H1 (cell line): ENCODE measurements around the gene KIAA0319L. TPM values are rescaled to one million over a fixed set of nuclear protein-coding genes. Genes with fewer than 3 reads are reported as not detected.

Source experiments
- CTCF ChIA-PET: fragments of 300-600 bp; sonication (Branson Sonifier 250); formaldehyde crosslinking; loops from one replicate; lab custom pipeline; 2021; ENCODE audit not compliant: partially characterized antibody; lab: Charles Lee
- POLR2A ChIA-PET: fragments of 300-600 bp; sonication (Branson Sonifier 250); formaldehyde crosslinking; loops from one replicate; lab custom pipeline; 2021; ENCODE audit warnings: inconsistent platforms; ENCODE audit not compliant: partially characterized antibody; lab: Charles Lee
- DNase-seq, 2 experiments: peaks; one replicate each; pipeline versions ENCODE4 v3.0.0 to v3.0.0-alpha.2; 2010 to 2022; ENCODE audit warnings: low spot score in 2 of 2, low read depth in 1 of 2, mixed read lengths in 1 of 2
- FAIRE-seq: peaks from 2 replicates; lab custom pipeline; 2011; peaks lifted over from hg19 to GRCh38; lab: Jason Lieb, UNC
- H2AFZ ChIP-seq: 2 replicates; pipeline ENCODE4 v1.8.1; 2012; ENCODE audit warnings: low read length, inconsistent platforms
- H2AK5ac ChIP-seq: 2 replicates; pipeline ENCODE4 v1.6.1; 2013; ENCODE audit warnings: low read depth, low read length
- H2BK120ac ChIP-seq: replicated peaks from 2 replicates; pipeline ENCODE3; 2013; ENCODE audit warnings: low read depth, low read length, inconsistent platforms
- H2BK12ac ChIP-seq: 2 replicates; pipeline ENCODE4 v1.6.1; 2013; ENCODE audit warnings: low read depth, low read length
- H2BK15ac ChIP-seq: 2 replicates; pipeline ENCODE4 v1.6.1; 2013; ENCODE audit warnings: low read length
- H2BK20ac ChIP-seq: 2 replicates; pipeline ENCODE4 v1.6.1; 2013; ENCODE audit warnings: low read length
- H2BK5ac ChIP-seq: 2 replicates; pipeline ENCODE4 v1.6.1; 2013; ENCODE audit warnings: low read depth, low read length
- H3K14ac ChIP-seq: 2 replicates; pipeline ENCODE4 v1.6.1; 2013; ENCODE audit warnings: inconsistent platforms; ENCODE audit not compliant: insufficient read length
- H3K18ac ChIP-seq: 2 replicates; pipeline ENCODE4 v1.6.1; 2013; ENCODE audit warnings: low read length; ENCODE audit errors: extremely low read depth
- H3K23ac ChIP-seq: 2 replicates; pipeline ENCODE4 v1.6.1; 2013; ENCODE audit warnings: inconsistent platforms; ENCODE audit not compliant: insufficient read length
- H3K23me2 ChIP-seq: 2 replicates; pipeline ENCODE4 v1.6.1; 2013; ENCODE audit warnings: low read depth, low read length
- H3K27ac ChIP-seq: 2 replicates; pipeline ENCODE4 v1.6.1; 2011; ENCODE audit warnings: low read depth, low read length, inconsistent platforms
- H3K27me3 ChIP-seq, 4 experiments: replicated peaks in 1 of 4; 1 replicate in 1 of 4; 2 replicates in 3 of 4; pipeline versions ENCODE4 v1.6.1 to v1.8.1; 2011 to 2013; ENCODE audit warnings: low read length in 3 of 4, mild to moderate bottlenecking in 3 of 4, inconsistent platforms in 2 of 4, mixed read lengths in 2 of 4, moderate library complexity in 1 of 4; ENCODE audit not compliant: control insufficient read depth in 3 of 4, insufficient read depth in 3 of 4; ENCODE audit errors: extremely low read depth in 1 of 4
- H3K36me3 ChIP-seq, 4 experiments: 2 replicates each; pipeline versions ENCODE4 v1.6.1 to v1.8.1; 2011 to 2013; ENCODE audit warnings: mild to moderate bottlenecking in 4 of 4, low read length in 3 of 4, moderate library complexity in 2 of 4, control low read depth in 1 of 4, inconsistent platforms in 1 of 4; ENCODE audit not compliant: insufficient read depth in 4 of 4, control insufficient read depth in 2 of 4
- H3K4ac ChIP-seq: replicated peaks from 2 replicates; pipeline ENCODE3; 2013; ENCODE audit warnings: low read length, low read depth, mixed read lengths, inconsistent platforms; ENCODE audit not compliant: insufficient read length
- H3K4me1 ChIP-seq, 4 experiments: replicated peaks in 1 of 4; 1 replicate in 1 of 4; 2 replicates in 3 of 4; pipeline versions ENCODE4 v1.6.1 to v1.8.1; 2011 to 2013; ENCODE audit warnings: low read length in 3 of 4, inconsistent platforms in 2 of 4, mixed read lengths in 1 of 4; ENCODE audit not compliant: insufficient read depth in 4 of 4, control insufficient read depth in 3 of 4
- H3K4me2 ChIP-seq, 2 experiments: 2 replicates each; pipeline versions ENCODE4 v1.6.1 to v1.8.1; 2011 to 2013; ENCODE audit warnings: low read depth in 2 of 2, low read length in 2 of 2, control low read depth in 1 of 2, inconsistent platforms in 1 of 2, mild to moderate bottlenecking in 1 of 2; ENCODE audit not compliant: insufficient read depth in 1 of 2
- H3K4me3 ChIP-seq, 4 experiments: fragments of 200-600, 300-600 bp in 1 of 4; sonication (generic), shearing (Covaris generic), sonication (Bioruptor Twin) in 1 of 4; 2 replicates each; pipeline versions ENCODE4 v1.5.1 to v1.8.1; 2011 to 2016; ENCODE audit warnings: low read length in 4 of 4, low read depth in 3 of 4, control low read depth in 2 of 4, inconsistent platforms in 2 of 4, mild to moderate bottlenecking in 2 of 4, mixed read lengths in 1 of 4, moderate library complexity in 1 of 4; ENCODE audit not compliant: insufficient read depth in 2 of 4; ENCODE audit errors: extremely low read depth in 1 of 4
- H3K56ac ChIP-seq: replicated peaks from 2 replicates; pipeline ENCODE3; 2013; ENCODE audit warnings: low read depth, mild to moderate bottlenecking, mixed read lengths, low read length, inconsistent platforms; ENCODE audit not compliant: insufficient read length
- H3K79me1 ChIP-seq: 2 replicates; pipeline ENCODE4 v1.6.1; 2013; ENCODE audit warnings: low read depth, low read length, control low read depth
- H3K79me2 ChIP-seq, 2 experiments: 2 replicates each; pipeline versions ENCODE4 v1.6.1 to v1.8.1; 2012 to 2013; ENCODE audit warnings: low read length in 2 of 2, mild to moderate bottlenecking in 2 of 2, inconsistent platforms in 1 of 2; ENCODE audit not compliant: insufficient read depth in 2 of 2, control insufficient read depth in 1 of 2
- H3K9ac ChIP-seq, 4 experiments: replicated peaks in 1 of 4; 1 replicate in 1 of 4; 2 replicates in 3 of 4; pipeline versions ENCODE4 v1.6.1 to v1.8.1; 2011 to 2013; ENCODE audit warnings: low read depth in 3 of 4, low read length in 3 of 4, control low read depth in 2 of 4, mild to moderate bottlenecking in 2 of 4, moderate library complexity in 2 of 4, inconsistent platforms in 1 of 4; ENCODE audit errors: extremely low read depth in 1 of 4
- H3K9me3 ChIP-seq, 2 experiments: 2 replicates each; pipeline versions ENCODE4 v1.6.1 to v1.8.1; 2012 to 2013; ENCODE audit warnings: mild to moderate bottlenecking in 2 of 2, moderate library complexity in 2 of 2, control low read depth in 1 of 2, inconsistent platforms in 1 of 2, low read depth in 1 of 2, low read length in 1 of 2, mixed read lengths in 1 of 2; ENCODE audit not compliant: insufficient read depth in 2 of 2
- H4K20me1 ChIP-seq, 2 experiments: replicated peaks in 1 of 2; 2 replicates each; pipeline versions ENCODE3 to v1.8.1; 2011 to 2013; ENCODE audit warnings: inconsistent platforms in 2 of 2, low read length in 2 of 2, mild to moderate bottlenecking in 1 of 2; ENCODE audit not compliant: insufficient read depth in 2 of 2, control insufficient read depth in 1 of 2
- H4K5ac ChIP-seq: 2 replicates; pipeline ENCODE4 v1.6.1; 2013; ENCODE audit warnings: low read length, low read depth, mixed read lengths, inconsistent platforms; ENCODE audit not compliant: insufficient read length
- H4K8ac ChIP-seq: 2 replicates; pipeline ENCODE4 v1.8.0; 2013; ENCODE audit warnings: mild to moderate bottlenecking, moderate library complexity, low read length, inconsistent platforms; ENCODE audit not compliant: insufficient read depth; ENCODE audit errors: extremely low read depth
- H4K91ac ChIP-seq: replicated peaks from 2 replicates; pipeline ENCODE3; 2013; ENCODE audit warnings: low read length, mixed read lengths, inconsistent platforms; ENCODE audit not compliant: insufficient read length
- CTBP2 ChIP-seq: IDR thresholded peaks from 2 replicates; pipeline ENCODE4 v1.7.0; 2011; ENCODE audit warnings: borderline replicate concordance, mild to moderate bottlenecking, moderate library complexity, mixed read lengths, low read length; ENCODE audit not compliant: insufficient read depth, insufficient read length
- HDAC6 ChIP-seq: IDR thresholded peaks from one replicate; pipeline ENCODE4 v1.7.1; 2012; ENCODE audit warnings: low read depth, mild to moderate bottlenecking, inconsistent platforms, low read length, moderate library complexity
- NANOG ChIP-seq: IDR thresholded peaks from 2 replicates; pipeline ENCODE4 v1.6.1; 2011; ENCODE audit warnings: low read length, low read depth, mild to moderate bottlenecking, inconsistent platforms; ENCODE audit not compliant: insufficient read depth, poor library complexity, severe bottlenecking
- RFX5 ChIP-seq: IDR thresholded peaks from 2 replicates; pipeline ENCODE4 v1.6.1; 2011; ENCODE audit warnings: low read depth, low read length, improper control_type of control experiment, borderline replicate concordance
- RXRA ChIP-seq: IDR thresholded peaks from 2 replicates; pipeline ENCODE4 v1.6.1; 2011; ENCODE audit warnings: low read depth, mild to moderate bottlenecking, low read length, moderate library complexity; ENCODE audit not compliant: insufficient read depth
- SP2 ChIP-seq: IDR thresholded peaks from 2 replicates; pipeline ENCODE4 v1.6.1; 2012; ENCODE audit warnings: mild to moderate bottlenecking, low read length, inconsistent platforms
- TAF1 ChIP-seq: IDR thresholded peaks from 2 replicates; pipeline ENCODE4 v1.6.1; 2011; ENCODE audit warnings: mild to moderate bottlenecking, low read depth, low read length
- WGBS, 2 experiments: shearing (Covaris generic) in 1 of 2; methylation state at CpG; one replicate each; pipeline versions ENCODE4 v1.1.6 to v1.1.7; 2013 to 2015; ENCODE audit warnings: low lambda C conversion rate in 2 of 2, mixed read lengths in 2 of 2, inconsistent platforms in 1 of 2, low coverage in 1 of 2, missing lambda C conversion rate in 1 of 2; ENCODE audit not compliant: insufficient replicate concordance in 2 of 2, insufficient coverage in 1 of 2, insufficient read length in 1 of 2; ENCODE audit errors: extremely low coverage in 1 of 2, missing lambda C conversion rate in 1 of 2; 5-methylcytosine and 5-hydroxymethylcytosine counted together
- polyA plus RNA-seq, 7 experiments: library from polyadenylated mRNA; depleted of rRNA in 3 of 7; stranded (reverse) in 5 of 7; unstranded in 2 of 7; fragments of >200 nt in 5 of 7; fragments of 200-250 nt in 2 of 7; gene quantifications; 1 replicate in 5 of 7; 2 replicates in 1 of 7; 4 replicates in 1 of 7; pipeline versions ENCODE4 v1.2.1 to v1.2.3, GENCODE V29; 2011 to 2013; ENCODE audit warnings: missing spikeins in 2 of 7, mixed read lengths in 2 of 7
- total RNA-seq: library from RNA; stranded (reverse); fragmentation: NEBNext Ultra II Directional; extraction: Animal tissue kit (Norgen Biotek cat#: 25700); gene quantifications from 2 replicates; pipeline ENCODE4 v1.2.1, GENCODE V29; 2021
- TF ChIP-seq, protein P1 (sequence below): IDR thresholded peaks from 2 replicates; pipeline ENCODE4 v1.6.1; 2011; ENCODE audit warnings: low read depth, mild to moderate bottlenecking, low read length; ENCODE audit not compliant: insufficient read depth
- TF ChIP-seq, protein P2 (sequence below): IDR thresholded peaks from 2 replicates; pipeline ENCODE4 v1.6.1; 2012; ENCODE audit warnings: inconsistent platforms

The KIAA0319L gene
- total and polyA plus RNA-seq, 2 of the 8 experiments (the other 6 are each of a cell fraction or from before 2014, with no cell fraction given), result 40.1 to 55.7 TPM

DNA sequence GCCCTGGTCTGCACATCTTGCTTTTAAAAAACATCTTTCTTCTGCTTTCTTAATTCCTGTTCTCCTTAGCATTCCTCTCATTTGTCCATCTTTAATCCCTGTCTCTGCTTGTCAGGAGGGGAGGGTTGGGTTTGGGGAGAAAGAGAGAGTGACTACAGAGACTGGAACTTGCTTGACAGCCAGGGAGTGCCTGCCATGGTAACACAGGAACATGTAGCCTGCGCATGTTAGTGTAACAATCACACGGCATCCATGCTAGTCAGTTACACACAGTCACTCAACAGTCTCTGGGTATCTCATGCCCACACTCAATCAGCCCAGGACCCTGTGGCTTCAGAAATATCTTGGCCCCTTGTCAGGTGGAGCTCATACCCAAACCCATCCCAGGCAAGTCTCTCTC is 15.1 kb upstream of the KIAA0319L start:
- Histone ChIP-seq H3K14ac (no peak overlapping the region), H3K56ac (no peak overlapping the region), H3K79me1 (no peaks in the 10 kb centered on the region), H3K79me2 (no peaks in the 10 kb centered on the region), H4K5ac (no peak overlapping the region), H2BK5ac (no peak overlapping the region), H3K18ac (no peak overlapping the region), H2AK5ac (no peak overlapping the region), H3K4ac (no peak overlapping the region), H4K8ac (no peak overlapping the region), H3K4me1 (peaks cover 7 to 22% (median 14%) of the 10 kb centered on the region in 4 experiments), H2BK20ac (no peak overlapping the region), H2BK120ac (no peak overlapping the region), H3K27me3 (peaks cover 57 to 80% (median 71%) of the 10 kb centered on the region in 4 experiments), H3K4me3 (peak overlapping the region in 1 of 4 experiments; percentile 67; a peak in 1 of 8 replicates), H3K9ac (no peak overlapping the region), H4K91ac (no peak overlapping the region), H2BK15ac (no peak overlapping the region), H3K4me2 (peak overlapping the region in 1 of 2 experiments; percentile 88; a peak in 1 of 4 replicates), H3K27ac (no peak overlapping the region), H3K36me3 (peaks cover 0 to 11% (median 0%) of the 10 kb centered on the region in 4 experiments; a peak in 1 of 8 replicates), H2BK12ac (no peak overlapping the region), H3K9me3 (no peaks in the 10 kb centered on the region), H2AFZ (no peak overlapping the region), H3K23ac (no peak overlapping the region), H3K23me2 (peaks cover 16% of the 10 kb centered on the region), H4K20me1 (peaks cover under 1 to 23% of the 10 kb centered on the region in 2 experiments)
- ChIA-PET POLR2A (interaction anchor here (0.8 to 2.9 kb wide), 7 partner anchors 11 to 197 kb away, joined by 3 to 13 read pairs (median 5); partner anchors contain the start of genes C1orf216, CLSPN and KIAA0319L), CTCF (interaction anchor here (0.5 to 7.3 kb wide), 15 partner anchors 8 to 203 kb away, joined by 3 to 81 read pairs (median 4); partner anchors contain the start of gene C1orf216)
- TF ChIP-seq CTBP2, result no peak
- TF ChIP-seq, protein P1, sequence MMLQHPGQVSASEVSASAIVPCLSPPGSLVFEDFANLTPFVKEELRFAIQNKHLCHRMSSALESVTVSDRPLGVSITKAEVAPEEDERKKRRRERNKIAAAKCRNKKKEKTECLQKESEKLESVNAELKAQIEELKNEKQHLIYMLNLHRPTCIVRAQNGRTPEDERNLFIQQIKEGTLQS, result no peak
- no peak for TF ChIP-seq NANOG
- no peak for TF ChIP-seq SP2
- no peak for TF ChIP-seq RXRA
- TF ChIP-seq, protein P2, sequence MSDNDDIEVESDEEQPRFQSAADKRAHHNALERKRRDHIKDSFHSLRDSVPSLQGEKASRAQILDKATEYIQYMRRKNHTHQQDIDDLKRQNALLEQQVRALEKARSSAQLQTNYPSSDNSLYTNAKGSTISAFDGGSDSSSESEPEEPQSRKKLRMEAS, result no peak
- TF ChIP-seq TAF1, result no peak
- no peak for TF ChIP-seq RFX5
- no peak for TF ChIP-seq HDAC6
- no peak for FAIRE-seq
- no peak for DNase-seq
- WGBS, 2 experiments, result 69% methylated on average over 2 of the region's 2 CpGs; no CpG with 5 or more reads in 1 of the 2 experiments
